Measurements from ENCODE around the gene RNU5B-1.
"Not testable (repeated sequence)": the region's sequence is repeated elsewhere in the genome, so short reads cannot be mapped to it uniquely, and the experiment has no call there.

RNU5B-1 gene

GRCh38 chr15:65346856-65347598 is 42.5 kb downstream of the RNU5B-1 start:
- no peak for DNase-seq

GRCh38 chr15:65347756-65348155 is 43.3 kb downstream of the RNU5B-1 start:
- not testable (repeated sequence) for DNase-seq

- DNase-seq, result no peak
Observed at GRCh38 chr15:65349338-65349737, 44.9 kb downstream of the RNU5B-1 start.

GRCh38 chr15:65351972-65352371 is 47.5 kb downstream of the RNU5B-1 start:
- not testable (repeated sequence) for DNase-seq
